MCF 10A (cell line): ENCODE measurements around the gene CORIN. TPM values are rescaled to one million over a fixed set of nuclear protein-coding genes. Genes with fewer than 3 reads are reported as not detected.

Experiments used
- BruUV-seq: library from RNA; stranded (reverse); fragments of 400-500 nt; replicated peaks from 2 replicates; lab custom pipeline; 2021; lab: Mats Ljungman, UMichigan
- CTCF ChIA-PET: fragments of 300-600 bp; sonication (Branson Sonifier 250); formaldehyde crosslinking; extraction: SDS; loops from one replicate; lab custom pipeline; 2021; ENCODE audit warnings: antibody characterized with exemption, inconsistent platforms; lab: Yijun Ruan, JAX
- POLR2A ChIA-PET: fragments of 300-600, 350-650 bp; sonication (Branson Sonifier 250); formaldehyde crosslinking; extraction: SDS; loops from one replicate; lab custom pipeline; 2020; ENCODE audit warnings: antibody characterized with exemption, inconsistent platforms; lab: Yijun Ruan, JAX
- DNase-seq: peaks from one replicate; pipeline ENCODE4 v3.0.0-alpha.2; 2018; ENCODE audit not compliant: unreplicated experiment
- H3K27ac Mint-ChIP-seq: one replicate; pipeline ENCODE4 v1.8.0; 2022; ENCODE audit warnings: mild to moderate bottlenecking, low read depth, mixed read lengths; ENCODE audit not compliant: unreplicated experiment
- H3K27me3 Mint-ChIP-seq: one replicate; pipeline ENCODE4 v1.8.0; 2022; ENCODE audit warnings: mixed read lengths; ENCODE audit not compliant: insufficient read depth, unreplicated experiment
- H3K36me3 Mint-ChIP-seq: one replicate; pipeline ENCODE4 v1.8.0; 2022; ENCODE audit warnings: mild to moderate bottlenecking, moderate library complexity, mixed read lengths; ENCODE audit not compliant: insufficient read depth, unreplicated experiment
- H3K4me1 Mint-ChIP-seq: one replicate; pipeline ENCODE4 v1.8.0; 2022; ENCODE audit warnings: mixed read lengths; ENCODE audit not compliant: insufficient read depth, unreplicated experiment
- H3K4me3 Mint-ChIP-seq: one replicate; pipeline ENCODE4 v1.8.0; 2022; ENCODE audit warnings: mild to moderate bottlenecking, moderate library complexity, mixed read lengths; ENCODE audit not compliant: unreplicated experiment
- H3K9me3 Mint-ChIP-seq: one replicate; pipeline ENCODE4 v1.8.0; 2022; ENCODE audit warnings: mixed read lengths; ENCODE audit not compliant: unreplicated experiment
- CTCF ChIP-seq: fragments of 200-600 bp; IDR thresholded peaks from one replicate; pipeline ENCODE4 v1.8.0; 2022; ENCODE audit warnings: antibody characterized with exemption, mild to moderate bottlenecking; ENCODE audit not compliant: unreplicated experiment
- intact Hi-C: fragments of 100-400 bp; cut with micrococcal nuclease; formaldehyde crosslinking; loops from 2 replicates; pipeline ENCODE4 v1.14.1; 2022
- total RNA-seq: library from RNA; stranded (reverse); gene quantifications from 2 replicates; pipeline ENCODE4 v1.2.3, GENCODE V29; 2022

CORIN gene
- total RNA-seq, 1 experiment from 2014 or later, result 1.0 TPM

- BruUV-seq, result no TSS peak
- Mint-ChIP-seq H3K9me3 (no peaks in the 10 kb centered on the region), H3K27ac (no peak overlapping the region), H3K36me3 (no peaks in the 10 kb centered on the region), H3K4me3 (no peak overlapping the region), H3K4me1 (no peaks in the 10 kb centered on the region), H3K27me3 (no peaks in the 10 kb centered on the region)
- DNase-seq, result no peak
- intact Hi-C loops, result no loop called here
- TF ChIP-seq CTCF, result no peak
- CTCF ChIA-PET, result no interaction called here
- POLR2A ChIA-PET, result interaction anchor here (0.7 kb wide), 1 partner anchor 102 kb away, joined by 3 read pairs; no protein-coding TSS in a partner anchor
Measured at GRCh38 chr4:47733302-47734175, 104.3 kb downstream of the CORIN start.

- no peaks in the 10 kb centered on the region for H3K36me3 Mint-ChIP-seq
- intact Hi-C loops, result no loop called here
- ChIA-PET POLR2A (no interaction called here), CTCF (interaction anchor here (1.1 kb wide), 1 partner anchor 26 kb away, joined by 3 read pairs; no protein-coding TSS in a partner anchor)
- no peak for DNase-seq
- no peaks in the 10 kb centered on the region for H3K4me1 Mint-ChIP-seq
- no TSS peak for BruUV-seq
- H3K4me3 Mint-ChIP-seq, result no peak overlapping the region
- TF ChIP-seq CTCF, result no peak
- no peaks in the 10 kb centered on the region for H3K9me3 Mint-ChIP-seq
- H3K27ac Mint-ChIP-seq, result no peak overlapping the region
- no peaks in the 10 kb centered on the region for H3K27me3 Mint-ChIP-seq
Measured at GRCh38 chr4:47731182-47731581, 106.7 kb downstream of the CORIN start.

- ChIA-PET CTCF (interaction anchor here (0.5 to 1.0 kb wide), 3 partner anchors 108 to 991 kb away, joined by 3 read pairs; no protein-coding TSS in a partner anchor), POLR2A (interaction anchor here (0.9 kb wide), 1 partner anchor 13 kb away, joined by 4 read pairs; no protein-coding TSS in a partner anchor)
- Mint-ChIP-seq H3K36me3 (no peaks in the 10 kb centered on the region), H3K4me3 (no peak overlapping the region), H3K27ac (no peak overlapping the region), H3K4me1 (no peaks in the 10 kb centered on the region), H3K9me3 (no peaks in the 10 kb centered on the region), H3K27me3 (no peaks in the 10 kb centered on the region)
- intact Hi-C loops, result no loop called here
- DNase-seq, result no peak
- no peak for TF ChIP-seq CTCF
- BruUV-seq, result no TSS peak
Measured at GRCh38 chr4:47729131-47729680, 108.7 kb downstream of the CORIN start.

GRCh38 chr4:47721892-47722575 lies 115.8 kb downstream of the CORIN start:
- H3K27me3 Mint-ChIP-seq, result no peaks in the 10 kb centered on the region
- no TSS peak for BruUV-seq
- H3K4me1 Mint-ChIP-seq, result no peaks in the 10 kb centered on the region
- ChIA-PET CTCF (interaction anchor here (0.7 kb wide), 1 partner anchor 115 kb away, joined by 3 read pairs; no protein-coding TSS in a partner anchor), POLR2A (no interaction called here)
- no peak overlapping the region for H3K4me3 Mint-ChIP-seq
- no peak for TF ChIP-seq CTCF
- no peak for DNase-seq
- no peaks in the 10 kb centered on the region for H3K36me3 Mint-ChIP-seq
- intact Hi-C loops, result no loop called here
- no peak overlapping the region for H3K27ac Mint-ChIP-seq
- no peaks in the 10 kb centered on the region for H3K9me3 Mint-ChIP-seq
